ENCODE data around the gene TDO2.
"Not testable (repeated sequence)": the region's sequence is repeated elsewhere in the genome, so short reads cannot be mapped to it uniquely, and the experiment has no call there.

Gene TDO2

GRCh38 chr4:155924637-155925036 lies 21.1 kb downstream of the TDO2 start:
- no peak for TF ChIP-seq GATA1 (IDR thresholded peaks at IDR 0.05; ENCODE audit: low read depth, low read length)
- TF ChIP-seq POLR2A (IDR thresholded peaks at IDR 0.05; ENCODE audit: low read length), result no peak
- DNase-seq, result no peak

GRCh38 chr4:155929833-155930232 lies 26.3 kb downstream of the TDO2 start:
- DNase-seq, result no peak
- TF ChIP-seq POLR2A (IDR thresholded peaks at IDR 0.05; ENCODE audit: low read length) (no peak), GATA1 (IDR thresholded peaks at IDR 0.05; ENCODE audit: low read depth, low read length) (no peak)

GRCh38 chr4:155930330-155930729 lies 26.8 kb downstream of the TDO2 start:
- TF ChIP-seq GATA1 (IDR thresholded peaks at IDR 0.05; ENCODE audit: low read depth, low read length) (no peak), POLR2A (IDR thresholded peaks at IDR 0.05; ENCODE audit: low read length) (no peak)
- no peak for DNase-seq

GRCh38 chr4:155931634-155932033 lies 28.1 kb downstream of the TDO2 start:
- TF ChIP-seq POLR2A (IDR thresholded peaks at IDR 0.05; ENCODE audit: low read length), result no peak
- DNase-seq, result no peak

GRCh38 chr4:155934634-155935033 lies 31.1 kb downstream of the TDO2 start:
- not testable (repeated sequence) for DNase-seq

- no peak for TF ChIP-seq POLR2A (IDR thresholded peaks at IDR 0.05; ENCODE audit: low read length)
- TF ChIP-seq GATA1 (IDR thresholded peaks at IDR 0.05; ENCODE audit: low read depth, low read length), result no peak
Measured at GRCh38 chr4:155935389-155935986, 32.0 kb downstream of the TDO2 start.

GRCh38 chr4:155941085-155941790 lies 37.7 kb downstream of the TDO2 start:
- TF ChIP-seq POLR2A (IDR thresholded peaks at IDR 0.05; ENCODE audit: low read length), result no peak
- TF ChIP-seq GATA1 (IDR thresholded peaks at IDR 0.05; ENCODE audit: low read depth, low read length), result no peak
- no peak for DNase-seq

More at GRCh38 chr4:155935389-155935986, 32.0 kb downstream of the TDO2 start:
- no peak for DNase-seq

- no peak for TF ChIP-seq GATA1 (IDR thresholded peaks at IDR 0.05; ENCODE audit: low read depth, low read length)
- TF ChIP-seq POLR2A (IDR thresholded peaks at IDR 0.05; ENCODE audit: low read length), result no peak
- no peak for DNase-seq
Measured at GRCh38 chr4:155941820-155942219, 38.3 kb downstream of the TDO2 start.

- DNase-seq, result no peak
- TF ChIP-seq GATA1 (IDR thresholded peaks at IDR 0.05; ENCODE audit: low read depth, low read length) (no peak), POLR2A (IDR thresholded peaks at IDR 0.05; ENCODE audit: low read length) (no peak)
Measured at GRCh38 chr4:155943605-155944291, 40.3 kb downstream of the TDO2 start.

- TF ChIP-seq GATA1 (IDR thresholded peaks at IDR 0.05; ENCODE audit: low read depth, low read length) (no peak), POLR2A (IDR thresholded peaks at IDR 0.05; ENCODE audit: low read length) (no peak)
- no peak for DNase-seq
Measured at GRCh38 chr4:155944516-155944915, 41.0 kb downstream of the TDO2 start.

- DNase-seq, result no peak
- TF ChIP-seq POLR2A (IDR thresholded peaks at IDR 0.05; ENCODE audit: low read length) (no peak), GATA1 (IDR thresholded peaks at IDR 0.05; ENCODE audit: low read depth, low read length) (no peak)
Measured at GRCh38 chr4:155946486-155946885, 43.0 kb downstream of the TDO2 start.

- no peak for DNase-seq
- no peak for TF ChIP-seq POLR2A (IDR thresholded peaks at IDR 0.05; ENCODE audit: low read length)
- TF ChIP-seq GATA1 (IDR thresholded peaks at IDR 0.05; ENCODE audit: low read depth, low read length), result no peak
Measured at GRCh38 chr4:155948541-155948940, 45.0 kb downstream of the TDO2 start.

GRCh38 chr4:155950461-155950860 lies 47.0 kb downstream of the TDO2 start:
- TF ChIP-seq GATA1 (IDR thresholded peaks at IDR 0.05; ENCODE audit: low read depth, low read length) (no peak), POLR2A (IDR thresholded peaks at IDR 0.05; ENCODE audit: low read length) (no peak)
- no peak for DNase-seq

- no peak for DNase-seq
- no peak for TF ChIP-seq GATA1 (IDR thresholded peaks at IDR 0.05; ENCODE audit: low read depth, low read length)
- no peak for TF ChIP-seq POLR2A (IDR thresholded peaks at IDR 0.05; ENCODE audit: low read length)
Measured at GRCh38 chr4:155952501-155952901, 49.0 kb downstream of the TDO2 start.

Data from erythroblast (primary cell).